Heart left ventricle (tissue), 13 donors: Measurements from ENCODE around the gene DAPK2.
"Not testable (repeated sequence)": the region's sequence is repeated elsewhere in the genome, so short reads cannot be mapped to it uniquely, and the experiment has no call there.

Source experiments
- POLR2A ChIP-seq, 2 donors: fragments of 450-650 bp; IDR thresholded peaks; one replicate each; pipeline ENCODE4 v1.6.1; 2017; ENCODE audit warnings: antibody characterized with exemption in 2 of 2, mild to moderate bottlenecking in 2 of 2, moderate library complexity in 2 of 2
- TF ChIP-seq, protein P1 (sequence below), 12 donors: fragments of 200-600 bp; sonication (generic) in 4 of 12; IDR thresholded peaks; one replicate each; pipeline versions ENCODE4 v1.5.0 to v1.8.0; 2018 to 2022; ENCODE audit warnings: antibody characterized with exemption in 12 of 12, mild to moderate bottlenecking in 5 of 12
- donor health status: ischemic (EF 13 %, LVEDD 7.1; RV severe dilation, severe dysfunction).
- donor health status: DM: no; HTN: yes; CAD: no.
- donor health status: DM: no; HTN: no; CAD: no.
- donor health status: ischemic (EF 25% LVEDD 6.9; RV normal size, moderate dysfunction).
- donor health status: ischemic (EF 25% LVEDD 5.7; RV mildly dilated, moderate dysfunction).
- donor health status: ischemic (EF 35%, LVEDD 5.7; RV mildly dilated, moderate dysfunction).
- donor health status: nonischemic (EF 11% LVEDD 7.7; RV severe dilation, severe dysfunction).
- donor health status: DM: yes; HTN: yes; CAD: no.
- donor health status: PGD.
- donor health status: ischemic (EF 29% LVEDD 5.4; RV normal size, mild dysfunction).
- donor health status: nonischemic (EF 23%, LVEDD 6.1; RV moderate dilation, normal function).

GRCh38 chr15:64059104-64059503 is 12.8 kb upstream of the DAPK2 start:
- TF ChIP-seq, protein P1, sequence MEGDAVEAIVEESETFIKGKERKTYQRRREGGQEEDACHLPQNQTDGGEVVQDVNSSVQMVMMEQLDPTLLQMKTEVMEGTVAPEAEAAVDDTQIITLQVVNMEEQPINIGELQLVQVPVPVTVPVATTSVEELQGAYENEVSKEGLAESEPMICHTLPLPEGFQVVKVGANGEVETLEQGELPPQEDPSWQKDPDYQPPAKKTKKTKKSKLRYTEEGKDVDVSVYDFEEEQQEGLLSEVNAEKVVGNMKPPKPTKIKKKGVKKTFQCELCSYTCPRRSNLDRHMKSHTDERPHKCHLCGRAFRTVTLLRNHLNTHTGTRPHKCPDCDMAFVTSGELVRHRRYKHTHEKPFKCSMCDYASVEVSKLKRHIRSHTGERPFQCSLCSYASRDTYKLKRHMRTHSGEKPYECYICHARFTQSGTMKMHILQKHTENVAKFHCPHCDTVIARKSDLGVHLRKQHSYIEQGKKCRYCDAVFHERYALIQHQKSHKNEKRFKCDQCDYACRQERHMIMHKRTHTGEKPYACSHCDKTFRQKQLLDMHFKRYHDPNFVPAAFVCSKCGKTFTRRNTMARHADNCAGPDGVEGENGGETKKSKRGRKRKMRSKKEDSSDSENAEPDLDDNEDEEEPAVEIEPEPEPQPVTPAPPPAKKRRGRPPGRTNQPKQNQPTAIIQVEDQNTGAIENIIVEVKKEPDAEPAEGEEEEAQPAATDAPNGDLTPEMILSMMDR (IDR thresholded peaks at IDR 0.05): not testable (repeated sequence)
- not testable (repeated sequence) for TF ChIP-seq POLR2A (IDR thresholded peaks at IDR 0.05)
